ENCODE results near the gene TMEM107.
A peak's percentile ranks its signal among the peaks of the same experiment; 100 is the strongest.

TMEM107 gene

GRCh38 chr17:8189711-8190477 lies 13.7 kb upstream of the TMEM107 start, which contains the start of gene BORCS6:
Gene BORCS6, minus strand, starts transcription at chr17:8190180. Its CDS starts 40 bp downstream, at chr17:8190140.
- DNase-seq, result peak; percentile 97
- H3K4me3 ChIP-seq (ENCODE audit: low read length), result peak within 1 kb of the TSS; percentile 86
- H3K9ac ChIP-seq (ENCODE audit: low read length), result peak within 1 kb of the TSS; percentile 85
- no peaks in the 10 kb centered on the region for H3K27me3 ChIP-seq (replicated peaks; ENCODE audit: insufficient read depth, low read length)
- H3K9me2 ChIP-seq (replicated peaks; ENCODE audit: insufficient read depth, low read length), result no peaks in the 10 kb centered on the region
- peak; percentile 18; the same call in 1 of the 2 replicates for TF ChIP-seq CTCF (IDR thresholded peaks at IDR 0.05; ENCODE audit: low read length)
- TF ChIP-seq EZH2 (optimal IDR thresholded peaks at IDR 0.05; ENCODE audit: low read depth, low read length), result no peak
- no peaks in the 10 kb centered on the region for H4K20me1 ChIP-seq (ENCODE audit: insufficient read depth, low read length)
- no peaks in the 10 kb centered on the region for H3K9me3 ChIP-seq (replicated peaks; ENCODE audit: insufficient read depth, low read length)
- H2AFZ ChIP-seq (ENCODE audit: low read length), result peak within 1 kb of the TSS; percentile 80
- H3K4me2 ChIP-seq (ENCODE audit: low read depth, low read length), result peak within 1 kb of the TSS; percentile 89
- no peaks in the 10 kb centered on the region for H3K36me3 ChIP-seq (replicated peaks; ENCODE audit: insufficient read depth, low read length)
- H3F3A ChIP-seq (ENCODE audit: insufficient read depth, low read length), result peaks cover 50% of the 10 kb centered on the region
- H3K4me1 ChIP-seq (ENCODE audit: low read length), result peaks cover 27% of the 10 kb centered on the region
- H3K79me2 ChIP-seq (ENCODE audit: low read length), result peaks cover 17% of the 10 kb centered on the region
- peak within 1 kb of the TSS; percentile 80 for H3K27ac ChIP-seq (ENCODE audit: low read length)

GRCh38 chr17:8189041-8189710 lies 13.0 kb upstream of the TMEM107 start:
- peaks cover 50% of the 10 kb centered on the region for H3F3A ChIP-seq (ENCODE audit: insufficient read depth, low read length)
- H3K9me2 ChIP-seq (replicated peaks; ENCODE audit: insufficient read depth, low read length), result no peaks in the 10 kb centered on the region
- H3K27ac ChIP-seq (ENCODE audit: low read length), result peak overlapping the region; percentile 80; the same call in 1 of the 2 replicates
- peak overlapping the region; percentile 85 for H3K9ac ChIP-seq (ENCODE audit: low read length)
- H3K4me3 ChIP-seq (ENCODE audit: low read length), result peak overlapping the region; percentile 86
- TF ChIP-seq EZH2 (optimal IDR thresholded peaks at IDR 0.05; ENCODE audit: low read depth, low read length), result no peak
- no peak for TF ChIP-seq CTCF (IDR thresholded peaks at IDR 0.05; ENCODE audit: low read length)
- TF ChIP-seq EZH2phosphoT487 (IDR thresholded peaks at IDR 0.05; ENCODE audit: low read length), result no peak
- no peaks in the 10 kb centered on the region for H3K27me3 ChIP-seq (replicated peaks; ENCODE audit: insufficient read depth, low read length)
- DNase-seq, result no peak
- H3K79me2 ChIP-seq (ENCODE audit: low read length), result peaks cover 17% of the 10 kb centered on the region
- peak overlapping the region; percentile 89 for H3K4me2 ChIP-seq (ENCODE audit: low read depth, low read length)
- H4K20me1 ChIP-seq (ENCODE audit: insufficient read depth, low read length), result no peaks in the 10 kb centered on the region
- H2AFZ ChIP-seq (ENCODE audit: low read length), result peak overlapping the region; percentile 80
- no peaks in the 10 kb centered on the region for H3K9me3 ChIP-seq (replicated peaks; ENCODE audit: insufficient read depth, low read length)
- H3K36me3 ChIP-seq (replicated peaks; ENCODE audit: insufficient read depth, low read length), result no peaks in the 10 kb centered on the region
- H3K4me1 ChIP-seq (ENCODE audit: low read length), result peaks cover 27% of the 10 kb centered on the region

- Histone ChIP-seq H3K4me2 (ENCODE audit: low read depth, low read length) (peak overlapping the region; percentile 89), H3K27me3 (replicated peaks; ENCODE audit: insufficient read depth, low read length) (no peaks in the 10 kb centered on the region), H3K9me3 (replicated peaks; ENCODE audit: insufficient read depth, low read length) (no peaks in the 10 kb centered on the region), H2AFZ (ENCODE audit: low read length) (no peak overlapping the region; the same call in 1 of the 2 replicates), H3K4me1 (ENCODE audit: low read length) (peaks cover 27% of the 10 kb centered on the region), H3F3A (ENCODE audit: insufficient read depth, low read length) (peaks cover 50% of the 10 kb centered on the region), H3K36me3 (replicated peaks; ENCODE audit: insufficient read depth, low read length) (no peaks in the 10 kb centered on the region), H3K27ac (ENCODE audit: low read length) (peak overlapping the region; percentile 84; the same call in 1 of the 2 replicates), H3K9ac (ENCODE audit: low read length) (peak overlapping the region; percentile 85), H3K9me2 (replicated peaks; ENCODE audit: insufficient read depth, low read length) (no peaks in the 10 kb centered on the region), H3K79me2 (ENCODE audit: low read length) (peaks cover 17% of the 10 kb centered on the region), H4K20me1 (ENCODE audit: insufficient read depth, low read length) (no peaks in the 10 kb centered on the region), H3K4me3 (ENCODE audit: low read length) (peak overlapping the region; percentile 86)
- TF ChIP-seq EZH2phosphoT487 (IDR thresholded peaks at IDR 0.05; ENCODE audit: low read length) (no peak), EZH2 (optimal IDR thresholded peaks at IDR 0.05; ENCODE audit: low read depth, low read length) (no peak), CTCF (IDR thresholded peaks at IDR 0.05; ENCODE audit: low read length) (no peak)
- DNase-seq, result no peak
Observed at GRCh38 chr17:8188263-8188839, 12.2 kb upstream of the TMEM107 start.

Data from MM.1S (cell line).